K562 (cell line): ENCODE results near the gene GJE1. TPM values are rescaled to one million over a fixed set of nuclear protein-coding genes. Genes with fewer than 3 reads are reported as not detected.

Source experiments
- ATAC-seq: fragments of 200-7000 bp; cut with Tn5 transposase; 3 replicates; pipeline ENCODE4 v1.9.1; 2020; ENCODE audit warnings: moderate library complexity
- Bru-seq: library from RNA; stranded (reverse); fragments of 400-500 nt; gene quantifications from one replicate; lab custom pipeline; 2021; lab: Mats Ljungman, UMichigan
- BruChase-seq, 2 experiments: library from RNA; stranded (reverse); fragments of 400-500 nt; gene quantifications; one replicate each; lab custom pipeline; 2021; lab: Mats Ljungman, UMichigan
- BruUV-seq: library from RNA; stranded (reverse); fragments of 400-500 nt; replicated peaks from 2 replicates; lab custom pipeline; 2021; lab: Mats Ljungman, UMichigan
- CTCF ChIA-PET: fragments of 300-600 bp; formaldehyde crosslinking; extraction: SDS; loops from one replicate; lab custom pipeline; 2021; ENCODE audit warnings: low intra/inter-chr PET ratio; lab: Yijun Ruan, JAX
- POLR2A ChIA-PET: fragments of 300-600, 350-650 bp; sonication (Branson Sonifier 250); formaldehyde crosslinking; extraction: SDS; loops from one replicate; lab custom pipeline; 2021; ENCODE audit warnings: antibody characterized with exemption, inconsistent platforms; lab: Yijun Ruan, JAX
- DNase-seq, 4 experiments: peaks; one replicate each; pipeline versions ENCODE4 v3.0.0 to v3.0.0-alpha.2; 2011 to 2018; ENCODE audit warnings: low spot score in 3 of 4, mixed read lengths in 3 of 4; ENCODE audit errors: extremely low read depth in 1 of 4
- FAIRE-seq: peaks from 2 replicates; lab custom pipeline; 2011; peaks lifted over from hg19 to GRCh38; lab: Jason Lieb, UNC
- H2AFZ ChIP-seq: 2 replicates; pipeline ENCODE4 v1.6.0; 2011; ENCODE audit warnings: low read depth, low read length, control low read depth, inconsistent platforms
- H3K27ac ChIP-seq: fragments of 200-600 bp; 3 replicates; pipeline ENCODE4 v1.8.0; 2011; ENCODE audit warnings: low read depth, mild to moderate bottlenecking, control low read depth, inconsistent platforms, low read length, moderate library complexity, mixed read lengths; ENCODE audit errors: extremely low read depth
- H3K27me3 ChIP-seq, 2 experiments: fragments of 300-600 bp in 1 of 2; 2 replicates in 1 of 2; 3 replicates in 1 of 2; pipeline versions ENCODE4 v1.6.0 to v1.8.0; 2011; ENCODE audit warnings: inconsistent platforms in 2 of 2, low read length in 2 of 2, mild to moderate bottlenecking in 1 of 2, mixed read lengths in 1 of 2, moderate library complexity in 1 of 2; ENCODE audit not compliant: control insufficient read depth in 2 of 2, insufficient read depth in 2 of 2
- H3K36me3 ChIP-seq: fragments of 300-600 bp; 3 replicates; pipeline ENCODE4 v1.8.0; 2011; ENCODE audit warnings: mild to moderate bottlenecking, low read length, inconsistent platforms; ENCODE audit not compliant: control insufficient read depth, insufficient read depth
- H3K4me1 ChIP-seq, 2 experiments: fragments of 200-600 bp in 1 of 2; replicated peaks in 1 of 2; 2 replicates in 1 of 2; 3 replicates in 1 of 2; pipeline versions ENCODE4 v1.5.1 to v1.8.0; 2011; ENCODE audit warnings: inconsistent platforms in 2 of 2, low read length in 2 of 2, mild to moderate bottlenecking in 1 of 2, mixed read lengths in 1 of 2, moderate library complexity in 1 of 2; ENCODE audit not compliant: control insufficient read depth in 2 of 2, insufficient read depth in 2 of 2
- H3K4me2 ChIP-seq: 2 replicates; pipeline ENCODE4 v1.6.1; 2011; ENCODE audit warnings: low read length, control low read depth, inconsistent platforms, mixed read lengths; ENCODE audit not compliant: insufficient read depth
- H3K4me3 ChIP-seq: fragments of 200-600 bp; sonication (generic), shearing (Covaris generic); 2 replicates; pipeline ENCODE4 v1.5.1; 2016; ENCODE audit warnings: control low read depth, inconsistent platforms
- H3K79me2 ChIP-seq: fragments of 200-600 bp; 3 replicates; pipeline ENCODE4 v1.8.0; 2011; ENCODE audit warnings: low read length, inconsistent platforms; ENCODE audit not compliant: control insufficient read depth, insufficient read depth
- H3K9ac ChIP-seq, 2 experiments: 2 replicates each; pipeline versions ENCODE4 v1.6.0 to v1.6.1; 2011; ENCODE audit warnings: low read depth in 2 of 2, low read length in 2 of 2, control low read depth in 1 of 2, inconsistent platforms in 1 of 2, mild to moderate bottlenecking in 1 of 2, mixed read lengths in 1 of 2; ENCODE audit not compliant: insufficient read depth in 1 of 2
- H3K9me1 ChIP-seq: one replicate; pipeline ENCODE4 v1.6.0; 2011; ENCODE audit warnings: inconsistent platforms, mild to moderate bottlenecking, low read length, moderate library complexity; ENCODE audit not compliant: control insufficient read depth, insufficient read depth
- H3K9me3 ChIP-seq: replicated peaks from 2 replicates; pipeline ENCODE4 v1.5.1; 2011; ENCODE audit warnings: low read depth, low read length, inconsistent platforms; ENCODE audit not compliant: control insufficient read depth, insufficient read depth
- H4K20me1 ChIP-seq: replicated peaks from 2 replicates; pipeline ENCODE4 v1.6.1; 2011; ENCODE audit warnings: low read length, inconsistent platforms, mixed read lengths; ENCODE audit not compliant: control insufficient read depth, insufficient read depth
- C11orf30 ChIP-seq: fragments of 450-650 bp; IDR thresholded peaks from 2 replicates; pipeline ENCODE4 v1.6.1; 2016; ENCODE audit warnings: low read depth, mild to moderate bottlenecking
- ESRRB ChIP-seq: fragments of 250-450 bp; sonication (Bioruptor Pico); IDR thresholded peaks from 2 replicates; pipeline ENCODE4 v1.5.0; 2020; ENCODE audit warnings: mild to moderate bottlenecking, moderate library complexity, borderline replicate concordance
- THRAP3 ChIP-seq: fragments of 450-650 bp; IDR thresholded peaks from 2 replicates; pipeline ENCODE4 v1.6.1; 2016; ENCODE audit warnings: mild to moderate bottlenecking, inconsistent platforms, borderline replicate concordance
- ZNF274 ChIP-seq: IDR thresholded peaks from 2 replicates; pipeline ENCODE4 v1.6.1; 2011; ENCODE audit warnings: low read depth, mild to moderate bottlenecking, low read length, moderate library complexity, borderline replicate concordance
- ZNF436 ChIP-seq: fragments of 250-450, 450-650 bp; sonication (Bioruptor Pico); formaldehyde crosslinking; IDR thresholded peaks from 2 replicates; pipeline ENCODE4 v1.7.0; 2020; ENCODE audit warnings: mild to moderate bottlenecking
- WGBS: fragments of 100-300 bp; shearing (Covaris generic); methylation state at CpG from one replicate; pipeline ENCODE4 v1.1.6; 2016; ENCODE audit warnings: low coverage, mixed read lengths; ENCODE audit not compliant: insufficient coverage; ENCODE audit errors: missing lambda C conversion rate; 5-methylcytosine and 5-hydroxymethylcytosine counted together
- in situ Hi-C: fragments of 300-500 bp; cut with MboI; formaldehyde crosslinking; loops from 4 replicates; pipeline ENCODE4 v1.15.0; 2018; ENCODE audit warnings: inconsistent platforms, mixed read lengths
- intact Hi-C: fragments of 100-400 bp; cut with micrococcal nuclease; formaldehyde crosslinking; loops from 2 replicates; pipeline ENCODE4 v1.14.2; 2022
- long read RNA-seq, 3 experiments: library from polyadenylated mRNA in 2 of 3; library from RNA in 1 of 3; unstranded in 2 of 3; stranded (forward) in 1 of 3; transcript quantifications; one replicate each; pipeline ENCODE4 v2.0.0, GENCODE V29; 2019 to 2022
- polyA minus RNA-seq, 3 experiments: library from RNA; depleted of rRNA, polyadenylated mRNA; stranded (reverse); fragments of >200 nt; gene quantifications; 2 replicates each; pipeline ENCODE4 v1.2.3, GENCODE V29; 2011
- polyA plus RNA-seq, 8 experiments: library from polyadenylated mRNA; depleted of rRNA in 4 of 8; stranded (reverse) in 5 of 8; unstranded in 3 of 8; fragments of >200 nt; fragmentation: Nextera tagmentation in 2 of 8; fragmentation: Illumina TruSeq in 1 of 8; extraction: Ambion mirVana in 2 of 8; extraction: Trizol in 1 of 8; gene quantifications; 2 replicates each; pipeline versions ENCODE4 v1.2.1 to v1.2.3, GENCODE V29; 2011 to 2014; ENCODE audit warnings: inconsistent platforms in 1 of 8, missing spikeins in 1 of 8
- total RNA-seq, 7 experiments: library from RNA; depleted of rRNA in 6 of 7; stranded (reverse); fragments of >200 nt in 6 of 7; fragmentation: Illumina TruSeq in 2 of 7; extraction: Trizol in 2 of 7; gene quantifications; 2 replicates each; pipeline versions ENCODE4 v1.2.1 to v1.2.3, GENCODE V29; 2011 to 2021; ENCODE audit warnings: low replicate concordance in 1 of 7
- TF ChIP-seq, protein P1 (sequence below): fragments of 450-650 bp; IDR thresholded peaks from 2 replicates; pipeline ENCODE4 v1.7.1; 2018; ENCODE audit warnings: mild to moderate bottlenecking, low read depth; ENCODE audit not compliant: partially characterized antibody
- TF ChIP-seq, protein P2 (sequence below): sonication (generic); formaldehyde crosslinking; IDR thresholded peaks from 2 replicates; pipeline ENCODE4 v1.8.0; 2023; ENCODE audit warnings: mild to moderate bottlenecking, missing genetic modification reagents

Gene GJE1, protein sequence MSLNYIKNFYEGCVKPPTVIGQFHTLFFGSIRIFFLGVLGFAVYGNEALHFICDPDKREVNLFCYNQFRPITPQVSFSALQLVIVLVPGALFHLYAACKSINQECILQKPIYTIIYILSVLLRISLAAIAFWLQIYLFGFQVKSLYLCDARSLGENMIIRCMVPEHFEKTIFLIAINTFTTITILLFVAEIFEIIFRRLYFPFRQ
- total RNA-seq (2011; cell fraction: chromatin; rRNA removed; ENCODE audit: low replicate concordance): not detected in 2 replicates
- total RNA-seq (2011; cell fraction: nucleolus; rRNA removed): not detected in 2 replicates
- total RNA-seq (2011; cell fraction: nucleoplasm; rRNA removed): not detected in 2 replicates
- total RNA-seq (2014; rRNA removed) (not detected in 2 replicates), total RNA-seq (2014; rRNA removed; fragmentation: Illumina TruSeq; extraction: Trizol) (not detected in 2 replicates), total RNA-seq (2015; rRNA removed; fragmentation: Illumina TruSeq; extraction: Trizol) (not detected in 2 replicates), total RNA-seq (2021) (not detected in 2 replicates), polyA plus RNA-seq (2011; rRNA removed) (not detected in 2 replicates), polyA plus RNA-seq (2014; fragmentation: Illumina TruSeq; extraction: Trizol) (not detected in 2 replicates), polyA plus RNA-seq (2014; fragmentation: Nextera tagmentation; extraction: Ambion mirVana) (not detected), polyA plus RNA-seq (2014; rRNA removed) (not detected in 2 replicates), polyA minus RNA-seq (2011; rRNA and poly(A)+ RNA removed) (not detected in 2 replicates), Bru-seq, nascent RNA (not detected), BruChase-seq, experiment 1, labeled RNA remaining after a 2-hour chase (not detected), BruChase-seq, experiment 2, labeled RNA remaining after a 6-hour chase (not detected)
- polyA plus RNA-seq (2011; cell fraction: cytosol; rRNA removed): not detected in 2 replicates
- polyA plus RNA-seq (2011; cell fraction: nucleus; rRNA removed): not detected in 2 replicates
- polyA plus RNA-seq (2012): not detected in 2 replicates
- not detected in 2 replicates for polyA minus RNA-seq (2011; cell fraction: cytosol; rRNA and poly(A)+ RNA removed)
- not detected in 2 replicates for polyA minus RNA-seq (2011; cell fraction: nucleus; rRNA and poly(A)+ RNA removed)
- long read RNA-seq, experiment 1: 0 reads
- long read RNA-seq, experiment 2: 0 reads
- long read RNA-seq, experiment 3: 0 reads

DNA sequence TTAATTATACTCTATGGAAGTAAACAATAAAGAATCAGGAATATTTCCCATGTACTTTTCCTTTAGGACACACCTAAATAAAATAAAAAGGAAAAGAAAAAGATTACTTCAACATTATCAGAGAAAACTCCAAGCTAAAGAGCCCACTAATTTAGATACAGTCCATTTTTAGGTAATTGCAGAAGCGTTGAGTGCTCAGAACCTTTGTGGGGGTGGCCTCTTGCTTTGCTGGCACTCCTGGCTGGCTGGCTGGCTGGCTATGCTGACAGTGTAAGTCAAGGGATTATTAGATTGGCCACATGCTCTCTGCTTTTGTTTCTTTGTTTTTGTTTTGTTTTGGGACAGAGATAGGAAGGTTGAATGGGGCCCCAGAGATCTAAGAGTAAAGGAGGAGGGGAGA is at the start of gene GJE1:
GJE1 (plus strand) TSS at position 301 of the 400 bp plus-strand sequence. CDS start 234 bp downstream, outside the sequence.
- intact Hi-C loops: no loop called here
- ChIA-PET POLR2A (no interaction called here), CTCF (no interaction called here)
- DNase-seq (no peak), ATAC-seq (no peak), FAIRE-seq (no peak)
- Histone ChIP-seq H3K79me2 (no peaks in the 10 kb centered on the region), H2AFZ (no peak within 1 kb of the TSS), H3K27ac (no peak within 1 kb of the TSS), H3K4me2 (no peak within 1 kb of the TSS), H3K36me3 (no peaks in the 10 kb centered on the region), H4K20me1 (no peaks in the 10 kb centered on the region), H3K9me3 (no peaks in the 10 kb centered on the region), H3K9me1 (no peaks in the 10 kb centered on the region), H3K9ac (no peak within 1 kb of the TSS), H3K4me1 (no peaks in the 10 kb centered on the region), H3K27me3 (no peaks in the 10 kb centered on the region; a peak in 1 of 5 replicates), H3K4me3 (no peak within 1 kb of the TSS)
- BruUV-seq: no TSS peak
- 0% methylated on average over 1 of the region's 1 CpG for WGBS
- in situ Hi-C loops: no loop called here
- TF ChIP-seq THRAP3 (no peak), C11orf30 (no peak), ZNF274 (no peak), ZNF436 (CRISPR knock-in tag) (no peak), ESRRB (no peak)
- TF ChIP-seq, protein P1, sequence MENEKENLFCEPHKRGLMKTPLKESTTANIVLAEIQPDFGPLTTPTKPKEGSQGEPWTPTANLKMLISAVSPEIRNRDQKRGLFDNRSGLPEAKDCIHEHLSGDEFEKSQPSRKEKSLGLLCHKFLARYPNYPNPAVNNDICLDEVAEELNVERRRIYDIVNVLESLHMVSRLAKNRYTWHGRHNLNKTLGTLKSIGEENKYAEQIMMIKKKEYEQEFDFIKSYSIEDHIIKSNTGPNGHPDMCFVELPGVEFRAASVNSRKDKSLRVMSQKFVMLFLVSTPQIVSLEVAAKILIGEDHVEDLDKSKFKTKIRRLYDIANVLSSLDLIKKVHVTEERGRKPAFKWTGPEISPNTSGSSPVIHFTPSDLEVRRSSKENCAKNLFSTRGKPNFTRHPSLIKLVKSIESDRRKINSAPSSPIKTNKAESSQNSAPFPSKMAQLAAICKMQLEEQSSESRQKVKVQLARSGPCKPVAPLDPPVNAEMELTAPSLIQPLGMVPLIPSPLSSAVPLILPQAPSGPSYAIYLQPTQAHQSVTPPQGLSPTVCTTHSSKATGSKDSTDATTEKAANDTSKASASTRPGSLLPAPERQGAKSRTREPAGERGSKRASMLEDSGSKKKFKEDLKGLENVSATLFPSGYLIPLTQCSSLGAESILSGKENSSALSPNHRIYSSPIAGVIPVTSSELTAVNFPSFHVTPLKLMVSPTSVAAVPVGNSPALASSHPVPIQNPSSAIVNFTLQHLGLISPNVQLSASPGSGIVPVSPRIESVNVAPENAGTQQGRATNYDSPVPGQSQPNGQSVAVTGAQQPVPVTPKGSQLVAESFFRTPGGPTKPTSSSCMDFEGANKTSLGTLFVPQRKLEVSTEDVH: no peak
- TF ChIP-seq, protein P2, sequence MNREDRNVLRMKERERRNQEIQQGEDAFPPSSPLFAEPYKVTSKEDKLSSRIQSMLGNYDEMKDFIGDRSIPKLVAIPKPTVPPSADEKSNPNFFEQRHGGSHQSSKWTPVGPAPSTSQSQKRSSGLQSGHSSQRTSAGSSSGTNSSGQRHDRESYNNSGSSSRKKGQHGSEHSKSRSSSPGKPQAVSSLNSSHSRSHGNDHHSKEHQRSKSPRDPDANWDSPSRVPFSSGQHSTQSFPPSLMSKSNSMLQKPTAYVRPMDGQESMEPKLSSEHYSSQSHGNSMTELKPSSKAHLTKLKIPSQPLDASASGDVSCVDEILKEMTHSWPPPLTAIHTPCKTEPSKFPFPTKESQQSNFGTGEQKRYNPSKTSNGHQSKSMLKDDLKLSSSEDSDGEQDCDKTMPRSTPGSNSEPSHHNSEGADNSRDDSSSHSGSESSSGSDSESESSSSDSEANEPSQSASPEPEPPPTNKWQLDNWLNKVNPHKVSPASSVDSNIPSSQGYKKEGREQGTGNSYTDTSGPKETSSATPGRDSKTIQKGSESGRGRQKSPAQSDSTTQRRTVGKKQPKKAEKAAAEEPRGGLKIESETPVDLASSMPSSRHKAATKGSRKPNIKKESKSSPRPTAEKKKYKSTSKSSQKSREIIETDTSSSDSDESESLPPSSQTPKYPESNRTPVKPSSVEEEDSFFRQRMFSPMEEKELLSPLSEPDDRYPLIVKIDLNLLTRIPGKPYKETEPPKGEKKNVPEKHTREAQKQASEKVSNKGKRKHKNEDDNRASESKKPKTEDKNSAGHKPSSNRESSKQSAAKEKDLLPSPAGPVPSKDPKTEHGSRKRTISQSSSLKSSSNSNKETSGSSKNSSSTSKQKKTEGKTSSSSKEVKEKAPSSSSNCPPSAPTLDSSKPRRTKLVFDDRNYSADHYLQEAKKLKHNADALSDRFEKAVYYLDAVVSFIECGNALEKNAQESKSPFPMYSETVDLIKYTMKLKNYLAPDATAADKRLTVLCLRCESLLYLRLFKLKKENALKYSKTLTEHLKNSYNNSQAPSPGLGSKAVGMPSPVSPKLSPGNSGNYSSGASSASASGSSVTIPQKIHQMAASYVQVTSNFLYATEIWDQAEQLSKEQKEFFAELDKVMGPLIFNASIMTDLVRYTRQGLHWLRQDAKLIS (CRISPR knock-in tag): no peak
